ENCODE data around the gene ANXA11.

DNA sequence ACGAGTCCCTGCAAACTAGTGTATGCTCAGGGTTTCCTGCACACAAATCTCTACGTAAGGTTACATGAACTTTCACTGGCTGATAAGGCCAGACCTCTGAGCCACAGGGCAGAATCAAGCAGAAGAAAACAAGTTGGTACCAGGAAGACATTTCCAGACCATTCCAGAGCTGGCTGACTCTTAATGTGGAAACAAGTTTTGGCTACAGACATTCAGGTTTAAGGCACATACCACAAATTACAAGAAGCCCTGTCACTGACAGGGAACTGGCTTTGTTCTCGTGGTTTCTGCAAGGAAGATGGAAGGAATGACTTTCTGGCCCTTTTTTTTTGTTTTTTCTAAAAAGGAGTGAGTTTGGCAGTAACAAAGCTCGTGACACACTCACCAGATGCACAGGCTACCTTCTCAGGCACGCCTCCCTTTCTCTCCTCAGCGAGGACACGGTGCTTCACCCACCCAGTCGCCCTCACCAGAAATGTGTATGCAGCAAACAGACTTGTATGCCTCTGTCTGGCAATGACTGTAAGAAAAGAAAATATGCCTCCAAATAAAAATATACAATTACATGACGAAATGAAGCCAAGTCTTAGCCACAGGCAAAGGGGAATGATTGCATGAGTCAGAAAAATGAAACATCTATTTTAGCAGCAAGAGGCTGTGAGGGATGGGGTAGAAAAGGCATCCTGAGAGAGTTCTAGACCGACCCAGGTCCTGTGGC, 50.2 kb downstream of the ANXA11 start:
- TF ChIP-seq, protein P1, sequence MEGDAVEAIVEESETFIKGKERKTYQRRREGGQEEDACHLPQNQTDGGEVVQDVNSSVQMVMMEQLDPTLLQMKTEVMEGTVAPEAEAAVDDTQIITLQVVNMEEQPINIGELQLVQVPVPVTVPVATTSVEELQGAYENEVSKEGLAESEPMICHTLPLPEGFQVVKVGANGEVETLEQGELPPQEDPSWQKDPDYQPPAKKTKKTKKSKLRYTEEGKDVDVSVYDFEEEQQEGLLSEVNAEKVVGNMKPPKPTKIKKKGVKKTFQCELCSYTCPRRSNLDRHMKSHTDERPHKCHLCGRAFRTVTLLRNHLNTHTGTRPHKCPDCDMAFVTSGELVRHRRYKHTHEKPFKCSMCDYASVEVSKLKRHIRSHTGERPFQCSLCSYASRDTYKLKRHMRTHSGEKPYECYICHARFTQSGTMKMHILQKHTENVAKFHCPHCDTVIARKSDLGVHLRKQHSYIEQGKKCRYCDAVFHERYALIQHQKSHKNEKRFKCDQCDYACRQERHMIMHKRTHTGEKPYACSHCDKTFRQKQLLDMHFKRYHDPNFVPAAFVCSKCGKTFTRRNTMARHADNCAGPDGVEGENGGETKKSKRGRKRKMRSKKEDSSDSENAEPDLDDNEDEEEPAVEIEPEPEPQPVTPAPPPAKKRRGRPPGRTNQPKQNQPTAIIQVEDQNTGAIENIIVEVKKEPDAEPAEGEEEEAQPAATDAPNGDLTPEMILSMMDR (IDR thresholded peaks at IDR 0.05) = no peak
- TF ChIP-seq POLR2A (IDR thresholded peaks at IDR 0.05) = no peak
